Activated T-helper 1 cell treated with anti-CD3 and anti-CD28 coated beads, Interleukin-12 subunit alpha, Interleukin-12 subunit beta, Interleukin-2, Interleukin-4 antibody, amounts not matched to agents 30 ng/mL and 10 ng/mL and 1 ng/mL, durations not matched to agents 14 hours and 24 hours and 36 hours (primary cell): ENCODE measurements around the gene PHF23. TPM values are rescaled to one million over a fixed set of nuclear protein-coding genes. Genes with fewer than 3 reads are reported as not detected.

Experiments
- DNase-seq: peaks from one replicate; pipeline ENCODE4 v3.0.0; 2021; ENCODE audit warnings: low spot score
- H3K27ac Mint-ChIP-seq: one replicate; pipeline ENCODE4 v1.8.0; 2021; ENCODE audit warnings: mild to moderate bottlenecking, mixed read lengths
- H3K27me3 Mint-ChIP-seq: one replicate; pipeline ENCODE4 v1.8.0; 2022; ENCODE audit warnings: mild to moderate bottlenecking, moderate library complexity, mixed read lengths; ENCODE audit not compliant: insufficient read depth
- H3K36me3 Mint-ChIP-seq: one replicate; pipeline ENCODE4 v1.8.0; 2021; ENCODE audit warnings: low read depth, mixed read lengths
- H3K4me1 Mint-ChIP-seq: one replicate; pipeline ENCODE4 v1.8.0; 2021; ENCODE audit warnings: low read depth, mixed read lengths
- H3K4me3 Mint-ChIP-seq: one replicate; pipeline ENCODE4 v1.8.0; 2021; ENCODE audit warnings: mild to moderate bottlenecking, moderate library complexity, mixed read lengths
- H3K9me3 Mint-ChIP-seq: one replicate; pipeline ENCODE4 v1.8.0; 2021; ENCODE audit warnings: mixed read lengths
- intact Hi-C: fragments of 100-400 bp; cut with micrococcal nuclease; formaldehyde crosslinking; loops from one replicate; pipeline ENCODE4 v1.15.1; 2024
- total RNA-seq: library from RNA; stranded (reverse); gene quantifications from 2 replicates; pipeline ENCODE4 v1.2.3, GENCODE V29; 2022

PHF23 gene
- total RNA-seq, 1 donor from 2014 or later, result 55.4 TPM

DNA sequence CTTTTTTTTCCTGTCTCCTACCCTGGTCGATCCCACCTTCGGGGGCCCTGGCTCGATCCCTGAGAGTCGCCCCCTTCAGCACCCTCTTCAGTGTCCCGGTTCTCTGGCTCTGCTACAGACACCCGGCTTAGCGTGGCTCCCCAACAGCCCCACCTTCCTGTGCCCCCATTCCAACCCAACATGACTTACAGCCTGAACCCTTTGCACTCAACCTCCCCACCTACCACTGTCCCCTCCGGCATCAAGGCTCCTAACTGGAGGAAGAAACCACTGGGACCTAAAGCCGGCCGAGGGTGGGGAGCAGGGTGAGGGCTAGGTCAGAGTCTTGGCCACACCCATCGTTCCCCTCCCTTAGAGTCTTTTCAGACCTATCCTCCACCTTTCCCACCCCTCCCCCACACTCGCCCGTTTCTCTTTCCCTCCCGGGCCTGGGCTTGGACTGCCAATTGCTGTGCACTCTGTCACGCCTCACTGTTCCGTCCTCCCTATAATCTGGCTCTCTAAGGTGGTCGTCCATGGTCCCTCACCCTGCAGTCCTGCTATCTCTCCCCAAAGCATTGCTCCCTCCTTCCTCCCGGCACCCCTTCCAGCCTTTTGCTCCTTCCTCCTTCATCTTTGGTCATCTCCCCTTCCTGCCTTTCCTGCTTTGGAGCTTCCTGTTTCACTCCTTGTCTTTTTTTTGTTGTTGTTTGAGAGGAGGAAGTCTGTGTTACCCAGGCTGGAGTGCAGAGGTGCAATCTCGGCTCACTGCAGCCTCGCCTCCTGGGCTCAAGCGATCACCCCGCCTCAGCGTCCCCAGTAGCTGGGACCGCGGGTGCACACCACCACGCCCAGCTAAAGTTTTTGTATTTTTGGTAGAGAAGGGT lies 23.9 kb upstream of the PHF23 start:
- Mint-ChIP-seq H3K9me3 (no peaks in the 10 kb centered on the region), H3K36me3 (peaks cover 11% of the 10 kb centered on the region), H3K4me3 (peak overlapping the region; percentile 73), H3K27ac (peak overlapping the region; percentile 49), H3K4me1 (peaks cover 32% of the 10 kb centered on the region), H3K27me3 (peaks cover 23% of the 10 kb centered on the region)
- intact Hi-C loops, result loop anchor here (2.0 kb wide), 1 partner anchor 18 kb away; the partner anchor contains the start of gene SLC2A4
- DNase-seq, result no peak

DNA sequence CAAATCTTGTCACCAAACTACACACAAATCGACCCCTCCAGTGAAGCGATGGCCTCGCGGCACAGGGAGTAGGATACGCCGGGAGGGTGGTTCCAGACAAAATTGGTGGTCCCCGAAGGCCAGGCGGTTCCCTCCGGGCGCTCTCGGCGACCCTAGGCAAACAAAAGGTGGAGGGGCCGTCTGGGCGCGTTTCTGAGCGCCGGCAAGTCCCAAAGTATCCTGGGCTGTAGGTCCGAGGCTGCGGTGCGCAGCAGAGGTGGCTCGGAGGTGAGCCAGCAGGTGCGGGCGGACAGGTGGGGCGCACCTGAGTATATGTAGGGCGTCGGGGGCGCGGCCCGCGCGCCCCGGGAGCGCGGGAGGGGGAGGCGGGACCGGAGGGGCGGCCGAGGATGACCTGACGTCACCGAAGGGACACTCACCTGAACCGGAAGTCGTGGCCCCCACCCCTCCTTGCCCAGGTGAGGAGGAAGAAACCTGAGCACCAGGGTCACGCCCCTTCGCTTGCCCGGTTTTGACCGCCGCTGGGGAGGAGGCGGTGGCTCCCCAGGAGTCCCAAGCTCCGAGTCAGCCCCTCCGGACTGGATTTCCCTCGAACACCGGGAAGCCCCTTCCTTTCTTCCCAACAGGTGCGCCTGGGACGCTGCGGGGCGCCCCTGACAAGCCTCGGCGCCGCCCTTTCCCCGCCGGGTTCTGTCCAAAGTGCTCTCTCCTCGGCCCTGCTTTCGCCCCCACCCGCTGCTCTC lies 23.1 kb upstream of the PHF23 start, which contains the start of gene CLDN7:
Gene CLDN7, minus strand, starts transcription at position 287 of the 743 bp plus-strand sequence. CDS start 435 bp downstream, outside the sequence.
- Mint-ChIP-seq H3K4me1 (peaks cover 32% of the 10 kb centered on the region), H3K27ac (peak within 1 kb of the TSS; percentile 49), H3K9me3 (no peaks in the 10 kb centered on the region), H3K4me3 (peak within 1 kb of the TSS; percentile 73), H3K36me3 (peaks cover 12% of the 10 kb centered on the region), H3K27me3 (peaks cover 23% of the 10 kb centered on the region)
- intact Hi-C loops, result loop anchor here (2.0 kb wide), 1 partner anchor 18 kb away; the partner anchor contains the start of gene SLC2A4
- no peak for DNase-seq

DNA sequence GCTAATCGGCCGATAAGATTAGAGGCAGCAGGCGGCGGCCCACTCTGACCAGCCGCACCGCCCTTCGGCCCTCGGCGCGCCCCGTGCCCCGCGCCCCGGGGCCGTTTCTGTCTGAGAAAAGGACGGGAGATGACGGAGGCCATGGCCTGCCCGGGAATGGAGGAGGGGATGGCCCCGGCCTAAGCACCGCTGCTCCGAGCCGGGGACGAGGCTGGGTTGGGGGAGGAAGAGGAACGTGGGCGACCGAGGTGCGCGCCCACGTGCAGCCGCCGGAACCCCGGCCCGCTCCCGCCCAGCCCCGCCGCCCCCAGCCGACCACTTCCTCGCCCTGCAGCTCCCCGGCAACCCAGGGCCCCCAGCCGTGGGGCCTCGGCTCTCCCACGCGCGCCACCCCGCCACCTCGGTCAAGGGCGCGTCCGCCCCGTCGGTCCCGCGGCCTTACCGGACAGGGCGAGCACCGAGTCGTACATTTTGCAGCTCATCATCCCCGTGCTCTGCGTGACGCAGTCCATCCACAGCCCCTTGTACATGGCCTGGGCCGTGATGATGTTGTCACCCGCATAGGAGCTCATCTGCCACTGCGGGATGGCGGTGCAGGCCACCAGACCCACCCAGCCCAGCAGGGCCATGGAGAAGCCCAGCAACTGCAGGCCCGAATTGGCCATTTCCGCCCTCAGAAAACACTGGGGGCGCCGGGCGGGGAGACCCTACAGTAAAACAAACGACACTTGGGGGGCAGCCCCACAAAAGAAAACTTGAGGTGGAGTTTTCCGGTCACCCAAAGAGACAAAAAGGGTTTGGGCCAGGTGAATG lies 22.3 kb upstream of the PHF23 start:
- H3K4me1 Mint-ChIP-seq, result peaks cover 32% of the 10 kb centered on the region
- DNase-seq, result no peak
- H3K9me3 Mint-ChIP-seq, result no peaks in the 10 kb centered on the region
- H3K27me3 Mint-ChIP-seq, result peaks cover 20% of the 10 kb centered on the region
- H3K27ac Mint-ChIP-seq, result no peak overlapping the region
- peak overlapping the region; percentile 56 for H3K4me3 Mint-ChIP-seq
- peaks cover 15% of the 10 kb centered on the region for H3K36me3 Mint-ChIP-seq
- intact Hi-C loops, result loop anchor here (2.0 kb wide), 1 partner anchor 19 kb away; the partner anchor contains the start of gene SLC2A4

DNA sequence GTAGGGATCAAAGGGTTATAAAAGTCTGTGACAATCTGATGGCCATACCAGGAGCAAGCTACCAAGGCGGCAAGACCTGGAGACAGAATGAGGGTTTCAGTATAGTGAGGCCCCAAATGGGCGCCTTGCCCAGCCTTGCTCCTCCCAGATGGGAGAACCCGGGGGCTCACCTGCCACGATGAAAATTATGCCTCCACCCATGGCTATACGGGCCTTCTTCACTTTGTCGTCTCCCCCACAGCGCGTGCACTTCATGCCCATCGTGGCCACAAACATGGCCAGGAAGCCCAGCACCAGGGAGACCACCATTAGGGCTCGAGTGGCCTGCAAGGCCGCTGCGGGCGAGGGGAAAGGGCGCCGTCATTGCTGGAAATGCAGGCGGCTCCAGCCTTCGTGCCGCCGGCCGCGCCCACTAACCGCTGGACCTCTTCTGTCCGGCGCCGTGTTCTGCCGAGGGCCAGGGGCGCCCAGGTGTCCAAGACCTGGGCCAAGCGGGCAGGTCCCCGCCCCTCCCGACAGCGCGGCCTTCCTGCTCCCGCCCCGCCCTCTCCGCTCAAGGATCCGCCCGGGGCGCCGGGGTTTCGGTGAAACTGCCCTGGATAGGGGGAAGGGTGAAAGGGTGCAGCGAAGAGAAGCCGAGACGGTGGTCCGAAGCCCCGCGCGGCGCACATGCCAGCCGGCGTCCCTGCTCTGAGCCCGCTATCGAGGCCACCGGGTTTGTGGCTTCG lies 21.6 kb upstream of the PHF23 start:
- peaks cover 32% of the 10 kb centered on the region for H3K4me1 Mint-ChIP-seq
- no peak for DNase-seq
- intact Hi-C loops, result no loop called here

DNA sequence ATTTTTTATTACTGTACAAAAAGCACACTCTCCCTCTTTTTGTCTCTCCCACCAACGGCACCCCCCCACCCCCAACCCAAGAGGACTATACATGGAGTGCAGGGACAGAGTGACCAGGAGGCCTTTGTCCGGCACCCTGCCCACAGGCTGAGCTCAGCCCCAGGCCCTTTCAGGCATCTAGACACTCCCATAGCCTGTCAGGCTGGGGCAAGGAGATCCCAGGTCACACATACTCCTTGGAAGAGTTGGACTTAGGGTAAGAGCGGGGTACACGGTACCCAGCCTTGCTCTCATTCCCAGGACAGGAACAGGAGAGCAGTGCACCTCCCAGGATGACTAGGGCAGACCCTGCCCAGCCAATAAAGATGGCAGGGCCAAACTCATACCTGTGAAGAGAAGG lies 20.9 kb upstream of the PHF23 start:
- intact Hi-C loops, result no loop called here
- H3K9me3 Mint-ChIP-seq, result no peaks in the 10 kb centered on the region
- peaks cover 20% of the 10 kb centered on the region for H3K36me3 Mint-ChIP-seq
- H3K4me3 Mint-ChIP-seq, result no peak overlapping the region
- no peak for DNase-seq
- no peak overlapping the region for H3K27ac Mint-ChIP-seq
- H3K4me1 Mint-ChIP-seq, result peaks cover 32% of the 10 kb centered on the region
- peaks cover 20% of the 10 kb centered on the region for H3K27me3 Mint-ChIP-seq

More for the DNA sequence above, 21.6 kb upstream of the PHF23 start:
- H3K9me3 Mint-ChIP-seq, result no peaks in the 10 kb centered on the region
- H3K27me3 Mint-ChIP-seq, result peaks cover 20% of the 10 kb centered on the region
- no peak overlapping the region for H3K4me3 Mint-ChIP-seq
- no peak overlapping the region for H3K27ac Mint-ChIP-seq
- peaks cover 19% of the 10 kb centered on the region for H3K36me3 Mint-ChIP-seq

DNA sequence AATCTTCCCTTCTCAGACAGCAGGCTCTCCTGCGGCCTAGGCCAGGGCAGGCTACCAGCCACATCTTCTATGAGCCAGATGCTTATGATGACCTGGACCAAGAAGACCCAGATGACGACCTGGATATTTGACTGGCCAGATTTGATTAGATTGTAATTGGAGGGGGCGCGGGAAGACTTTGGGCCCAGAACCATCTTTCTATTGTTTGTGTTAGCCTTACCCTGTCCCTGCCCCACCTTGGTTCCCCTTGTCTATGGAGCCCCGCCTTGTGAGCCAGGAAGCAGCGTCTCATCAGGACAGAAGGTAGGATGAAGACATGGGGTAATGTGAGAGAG lies 20.3 kb upstream of the PHF23 start:
- intact Hi-C loops, result no loop called here
- H3K27ac Mint-ChIP-seq, result no peak overlapping the region
- H3K4me3 Mint-ChIP-seq, result peak overlapping the region; percentile 28
- DNase-seq, result no peak
- peaks cover 32% of the 10 kb centered on the region for H3K4me1 Mint-ChIP-seq
- H3K27me3 Mint-ChIP-seq, result peaks cover 17% of the 10 kb centered on the region
- H3K36me3 Mint-ChIP-seq, result peaks cover 25% of the 10 kb centered on the region
- no peaks in the 10 kb centered on the region for H3K9me3 Mint-ChIP-seq

DNA sequence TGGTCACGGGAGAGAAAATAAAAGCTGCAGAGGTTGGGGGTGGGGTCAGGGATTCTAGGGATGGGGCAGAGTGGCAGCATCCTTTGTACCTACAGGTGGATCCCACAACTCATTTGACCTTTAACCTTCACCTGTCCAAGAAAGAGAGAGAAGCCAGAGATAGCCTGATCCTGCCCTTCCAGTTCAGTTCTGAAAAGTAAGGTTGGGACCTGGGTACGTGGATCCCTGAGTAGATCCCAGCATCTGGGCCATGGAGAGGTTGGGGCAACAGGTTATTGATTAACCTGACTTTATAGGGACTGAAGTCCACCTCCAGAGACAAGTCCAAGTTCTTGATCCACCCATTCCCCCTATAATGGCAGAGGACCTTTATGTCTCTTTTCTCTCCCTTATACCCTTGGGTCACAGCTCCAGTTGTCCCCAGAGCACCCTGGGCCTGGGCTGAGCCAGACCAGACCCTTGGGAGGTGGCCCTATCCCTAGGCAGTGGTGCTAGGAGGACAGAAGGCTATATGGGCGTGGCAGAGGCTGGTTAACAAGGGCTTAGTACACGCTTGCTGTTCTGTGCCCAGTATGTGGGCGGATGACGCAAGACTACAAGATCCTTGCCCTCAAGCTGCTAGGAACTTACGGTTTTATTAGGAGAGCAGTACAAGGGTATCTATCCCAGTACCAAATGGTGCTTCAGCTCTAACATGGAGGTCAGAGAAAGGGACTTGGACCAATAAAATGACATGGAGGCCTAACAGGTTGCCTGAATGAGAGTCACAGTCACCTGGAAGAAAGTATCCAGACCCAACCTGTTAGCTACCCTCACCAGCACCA lies 19.7 kb upstream of the PHF23 start:
- DNase-seq, result no peak
- peaks cover 32% of the 10 kb centered on the region for H3K4me1 Mint-ChIP-seq
- peaks cover 30% of the 10 kb centered on the region for H3K36me3 Mint-ChIP-seq
- H3K27ac Mint-ChIP-seq, result no peak overlapping the region
- intact Hi-C loops, result no loop called here
- H3K9me3 Mint-ChIP-seq, result no peaks in the 10 kb centered on the region
- no peak overlapping the region for H3K4me3 Mint-ChIP-seq
- H3K27me3 Mint-ChIP-seq, result peaks cover 12% of the 10 kb centered on the region

DNA sequence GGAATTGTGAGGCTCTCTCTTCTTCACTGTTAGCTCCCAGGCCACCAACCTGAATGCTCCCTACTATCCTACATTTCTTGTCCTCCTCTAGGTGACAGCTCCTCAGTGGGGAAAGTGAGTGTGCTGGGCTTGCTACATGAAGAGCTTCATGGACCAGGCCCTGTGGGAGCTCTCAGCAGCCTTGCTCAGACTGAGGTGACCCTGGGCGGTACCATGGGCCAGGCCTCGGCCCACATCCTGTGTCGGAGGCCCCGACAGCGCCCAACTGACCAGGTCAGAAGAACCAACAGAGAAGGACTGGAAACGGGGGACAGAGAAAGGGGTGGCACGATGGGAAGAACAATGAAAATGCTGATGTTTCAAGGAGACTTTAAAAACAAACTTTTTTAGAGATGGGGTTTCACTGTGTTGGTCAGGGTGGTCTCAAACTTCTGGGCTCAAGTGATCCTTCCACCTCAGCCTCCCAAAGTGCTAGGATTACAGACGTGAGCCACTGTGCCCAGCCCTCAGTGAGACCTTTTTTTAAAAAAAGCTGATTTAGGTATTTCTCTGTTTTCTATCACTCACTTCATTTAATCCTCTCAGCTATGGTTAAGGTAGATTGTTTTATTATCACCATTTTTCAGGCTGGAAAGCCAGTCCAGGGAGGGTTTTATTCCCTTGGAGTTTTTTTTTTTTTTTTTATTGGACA lies 17.7 kb upstream of the PHF23 start:
- Mint-ChIP-seq H3K36me3 (peaks cover 38% of the 10 kb centered on the region), H3K4me3 (no peak overlapping the region), H3K9me3 (no peaks in the 10 kb centered on the region), H3K4me1 (peaks cover 31% of the 10 kb centered on the region), H3K27ac (no peak overlapping the region), H3K27me3 (peaks cover 4% of the 10 kb centered on the region)
- intact Hi-C loops, result no loop called here
- no peak for DNase-seq

DNA sequence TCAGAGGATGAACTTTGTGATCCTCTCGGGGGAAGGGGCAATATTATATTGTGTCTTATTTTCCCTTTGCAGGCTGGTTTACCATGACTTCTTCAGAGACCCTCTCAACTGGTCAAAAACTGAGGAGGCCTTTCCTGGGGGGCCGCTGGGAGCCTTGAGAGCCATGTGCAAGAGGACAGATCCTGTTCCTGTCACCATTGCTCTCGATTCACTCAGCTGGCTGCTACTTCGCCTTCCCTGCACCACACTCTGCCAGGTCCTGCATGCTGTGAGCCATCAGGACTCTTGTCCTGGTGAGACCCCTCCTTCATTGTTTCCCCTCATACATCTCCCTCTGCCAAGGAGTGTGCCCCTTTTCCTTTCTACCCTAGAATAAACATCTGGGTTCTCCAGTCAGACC lies 15.3 kb upstream of the PHF23 start:
- H3K4me3 Mint-ChIP-seq, result peak overlapping the region; percentile 6
- DNase-seq, result no peak
- H3K27me3 Mint-ChIP-seq, result peaks cover 5% of the 10 kb centered on the region
- intact Hi-C loops, result loop anchor here (5.0 kb wide), 1 partner anchor 148 kb away; the partner anchor contains the start of gene TMEM256
- no peak overlapping the region for H3K27ac Mint-ChIP-seq
- peaks cover 40% of the 10 kb centered on the region for H3K4me1 Mint-ChIP-seq
- no peaks in the 10 kb centered on the region for H3K9me3 Mint-ChIP-seq
- H3K36me3 Mint-ChIP-seq, result peaks cover 36% of the 10 kb centered on the region

DNA sequence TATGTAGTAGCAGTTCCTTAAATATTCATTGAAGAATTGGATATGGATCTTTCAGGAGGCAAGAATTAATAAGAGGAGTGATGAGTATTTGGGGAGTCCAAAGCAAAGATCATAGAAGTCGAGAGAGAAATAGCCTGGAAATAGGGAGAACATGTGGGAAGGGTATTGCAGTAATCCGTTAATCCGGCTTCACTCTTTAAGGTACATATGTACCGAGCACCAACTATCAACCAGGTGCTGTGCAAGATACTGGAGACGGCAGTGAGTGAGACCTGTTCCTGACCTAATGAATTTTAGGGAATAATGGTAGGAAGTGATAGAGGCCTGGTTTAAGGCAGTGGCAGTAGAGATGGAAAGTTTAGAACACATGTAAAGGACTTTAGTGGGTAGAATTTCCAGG lies 13.8 kb upstream of the PHF23 start:
- H3K4me3 Mint-ChIP-seq, result peak overlapping the region; percentile 94
- peaks cover 32% of the 10 kb centered on the region for H3K36me3 Mint-ChIP-seq
- H3K9me3 Mint-ChIP-seq, result no peaks in the 10 kb centered on the region
- peaks cover 42% of the 10 kb centered on the region for H3K4me1 Mint-ChIP-seq
- no peak for DNase-seq
- intact Hi-C loops, result loop anchor here (2.0 to 5.0 kb wide), 2 partner anchors 149 to 434 kb away; partner anchors contain the start of genes TMEM256 and TP53
- peak overlapping the region; percentile 99 for H3K27ac Mint-ChIP-seq
- peaks cover 5% of the 10 kb centered on the region for H3K27me3 Mint-ChIP-seq
